GM18502 (cell line): Measurements from ENCODE around the gene LMX1B.
"Not testable (repeated sequence)": the region's sequence is repeated elsewhere in the genome, so short reads cannot be mapped to it uniquely, and the experiment has no call there.

Source experiments
- ATAC-seq: cut with Tn5 transposase; IDR thresholded peaks from one replicate; pipeline ENCODE4 v1.9.1; 2021; ENCODE audit warnings: mild to moderate bottlenecking; ENCODE audit not compliant: unreplicated experiment, poor library complexity

LMX1B gene

GRCh38 chr9:126725485-126725884 is 111.8 kb downstream of the LMX1B start:
- ATAC-seq: not testable (repeated sequence)

- ATAC-seq: not testable (repeated sequence)
Observed at GRCh38 chr9:126728210-126728609, 114.5 kb downstream of the LMX1B start.

DNA sequence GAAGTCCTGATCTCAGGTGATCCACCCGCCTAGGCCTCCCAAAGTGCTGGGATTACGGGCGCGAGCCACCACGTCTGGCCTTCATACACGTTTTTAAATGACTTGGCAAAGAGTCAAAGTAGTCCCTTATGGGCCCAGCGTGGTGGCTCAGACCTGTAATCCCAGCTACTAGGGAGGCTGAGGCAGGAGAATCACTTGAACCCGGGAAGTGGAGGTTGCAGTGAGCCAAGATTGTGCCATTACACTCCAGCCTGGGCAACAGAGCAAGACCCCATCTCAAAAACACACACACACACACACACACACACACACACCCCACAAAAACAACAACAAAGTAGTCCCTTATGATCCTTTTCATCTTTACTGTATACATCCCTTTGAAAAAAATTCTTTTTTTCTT is 116.9 kb downstream of the LMX1B start:
- ATAC-seq: not testable (repeated sequence)

- ATAC-seq: no peak
Observed at GRCh38 chr9:126733005-126733404, 119.3 kb downstream of the LMX1B start.

DNA sequence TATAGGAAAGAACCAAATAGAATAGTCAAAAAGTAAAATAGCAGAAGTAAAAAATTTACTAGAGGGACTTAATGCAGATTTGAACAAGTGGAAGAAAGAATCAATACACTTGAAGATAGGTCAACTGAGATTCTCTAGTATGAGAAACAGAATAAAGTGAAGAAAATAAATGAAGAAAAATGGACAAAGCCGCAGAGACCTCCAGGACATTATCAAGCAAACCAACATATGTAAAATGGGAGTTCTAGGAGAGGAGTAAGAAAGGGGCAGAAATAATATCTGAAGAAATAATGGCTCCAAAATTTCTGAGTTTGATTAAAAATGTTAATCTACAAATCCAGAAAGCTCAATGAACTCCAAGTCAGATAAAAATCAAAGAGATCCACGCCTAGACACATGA is 121.1 kb downstream of the LMX1B start:
- no peak for ATAC-seq

GRCh38 chr9:126735482-126735881 is 121.8 kb downstream of the LMX1B start:
- no peak for ATAC-seq

DNA sequence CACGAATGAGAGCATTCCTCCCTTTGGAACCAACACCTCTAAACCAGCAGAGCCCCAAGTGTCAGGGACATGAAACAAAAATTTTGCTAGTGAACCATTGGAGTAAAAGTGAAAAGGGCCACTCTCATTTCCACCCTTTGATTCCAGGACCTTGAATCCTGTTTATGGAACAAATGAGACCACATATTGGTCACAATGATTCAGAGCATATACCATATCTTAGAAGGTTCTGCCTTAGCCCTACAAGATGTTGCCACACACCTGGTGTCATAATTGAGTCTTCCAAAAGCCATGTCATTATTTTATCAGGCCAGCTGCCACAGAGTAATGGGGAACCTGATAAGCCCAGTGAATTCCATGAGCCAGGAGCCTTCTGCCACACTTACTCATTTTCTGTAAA is 124.8 kb downstream of the LMX1B start:
- ATAC-seq: no peak

DNA sequence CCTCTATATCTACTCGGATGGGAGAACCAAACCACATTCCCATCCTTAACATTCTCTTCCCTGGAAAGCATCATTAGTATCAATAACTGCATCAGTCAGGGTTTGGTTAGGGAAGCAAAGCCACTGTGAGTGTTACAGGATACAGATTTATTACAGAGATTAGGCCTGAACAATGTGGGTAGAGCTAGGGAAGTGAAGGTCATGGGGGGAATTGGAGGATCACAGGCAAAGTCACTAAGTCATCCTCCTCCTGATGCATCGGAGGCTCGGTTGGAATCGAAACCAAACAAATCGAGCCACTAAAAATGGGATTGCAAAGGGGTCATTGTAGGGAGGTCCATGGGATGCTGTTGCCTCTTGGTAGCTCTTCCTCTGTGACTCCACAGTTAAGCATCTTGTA is 129.3 kb downstream of the LMX1B start:
- ATAC-seq: no peak

DNA sequence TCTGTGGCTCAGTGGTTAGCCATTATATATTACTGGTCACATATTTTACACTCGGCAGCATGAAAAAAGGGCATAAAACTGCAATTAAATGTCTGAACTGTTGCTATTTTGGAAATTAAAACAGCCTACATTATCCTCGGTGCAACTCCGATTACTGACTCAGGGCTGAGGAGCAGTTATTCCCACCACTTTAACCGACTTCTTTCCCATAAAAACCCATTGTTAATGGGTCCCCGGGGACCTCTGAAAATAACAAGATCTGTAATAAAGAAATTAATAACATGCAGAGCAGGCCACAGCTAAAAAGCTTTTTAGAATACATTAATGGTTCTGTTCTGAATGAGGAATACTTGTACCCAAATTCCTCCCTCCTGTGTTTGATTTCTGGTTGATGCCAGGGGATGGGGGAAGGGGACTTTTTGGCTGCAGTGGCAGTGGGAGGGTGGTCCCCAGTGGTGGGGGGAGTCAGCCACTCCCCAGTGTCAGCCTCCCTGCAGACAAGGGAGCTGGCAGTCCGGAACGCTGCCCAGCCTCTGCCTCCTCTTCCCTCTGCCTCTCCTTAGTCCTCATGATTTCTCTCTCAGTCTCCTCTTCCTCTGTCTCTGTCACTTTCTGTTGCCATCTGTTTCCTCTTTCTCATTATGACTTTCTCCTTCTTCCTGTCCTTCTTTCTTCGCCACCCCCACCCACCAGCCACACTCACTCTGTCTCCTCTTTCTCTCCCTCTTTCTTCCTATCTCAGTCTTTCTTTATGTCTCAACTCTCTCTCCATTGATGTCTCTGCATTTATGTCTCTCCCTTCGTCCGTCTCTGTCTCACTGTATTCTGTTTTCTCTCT is 132.1 kb downstream of the LMX1B start:
- no peak for ATAC-seq
